Activated CD8-positive, alpha-beta memory T cell treated with anti-CD3 and anti-CD28 coated beads, Interleukin-2, amount 50 U/mL, for 48 hours (primary cell): ENCODE measurements around the gene CRISP3.
"Not testable (repeated sequence)": the region's sequence is repeated elsewhere in the genome, so short reads cannot be mapped to it uniquely, and the experiment has no call there.

ENCODE experiments used
- DNase-seq: peaks from one replicate; pipeline ENCODE4 v3.0.0-alpha.2; 2020

CRISP3 gene, protein sequence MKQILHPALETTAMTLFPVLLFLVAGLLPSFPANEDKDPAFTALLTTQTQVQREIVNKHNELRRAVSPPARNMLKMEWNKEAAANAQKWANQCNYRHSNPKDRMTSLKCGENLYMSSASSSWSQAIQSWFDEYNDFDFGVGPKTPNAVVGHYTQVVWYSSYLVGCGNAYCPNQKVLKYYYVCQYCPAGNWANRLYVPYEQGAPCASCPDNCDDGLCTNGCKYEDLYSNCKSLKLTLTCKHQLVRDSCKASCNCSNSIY

DNA sequence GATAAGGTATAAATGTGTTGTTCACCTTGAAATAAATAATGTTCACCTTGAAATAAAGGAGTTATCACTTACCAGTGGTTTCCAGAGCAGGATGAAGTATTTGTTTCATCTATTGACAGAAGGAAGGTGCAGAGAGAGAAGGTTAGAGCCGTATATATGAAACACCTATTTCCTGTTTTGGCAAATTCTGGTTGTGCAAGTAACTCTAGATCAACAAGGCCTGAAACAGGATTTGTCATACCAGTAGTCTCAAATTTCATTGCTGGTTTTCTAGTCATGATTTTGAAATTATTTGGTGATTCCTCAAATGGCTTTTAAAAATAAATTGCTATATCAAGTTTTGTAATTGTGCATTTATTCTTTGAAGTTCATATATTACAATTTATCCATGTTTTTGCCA is at the start of gene CRISP3:
TSS of gene CRISP3 (minus strand) at position 130 of the 400 bp plus-strand sequence. CDS start at position 109, 21 bp downstream.
- no peak for DNase-seq

GRCh38 chr6:49790341-49790740 is 46.2 kb upstream of the CRISP3 start:
- DNase-seq: no peak

DNA sequence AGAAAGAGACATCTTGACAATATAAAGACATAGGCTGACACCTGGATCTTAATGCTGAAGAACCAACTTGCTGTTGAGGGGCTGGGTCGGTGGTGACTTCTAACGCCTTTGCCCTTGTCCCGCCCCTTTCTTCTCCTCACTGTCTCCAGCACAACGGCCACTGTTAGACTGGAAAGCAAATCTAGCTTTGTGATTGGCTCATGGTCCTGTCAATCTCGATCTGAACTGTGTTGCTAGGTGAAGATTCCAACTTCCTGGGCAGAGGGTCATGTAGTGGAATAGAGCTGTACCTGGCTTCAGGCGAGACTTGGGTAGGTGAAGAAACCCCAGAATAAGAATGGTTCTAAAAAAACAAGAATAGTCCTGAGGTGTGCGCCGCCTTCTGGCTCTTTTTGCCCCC is 43.0 kb upstream of the CRISP3 start, which contains the start of gene PGK2:
TSS of gene PGK2 (minus strand) at position 110 of the 400 bp plus-strand sequence. CDS start at position 12, 98 bp downstream.
- no peak for DNase-seq

DNA sequence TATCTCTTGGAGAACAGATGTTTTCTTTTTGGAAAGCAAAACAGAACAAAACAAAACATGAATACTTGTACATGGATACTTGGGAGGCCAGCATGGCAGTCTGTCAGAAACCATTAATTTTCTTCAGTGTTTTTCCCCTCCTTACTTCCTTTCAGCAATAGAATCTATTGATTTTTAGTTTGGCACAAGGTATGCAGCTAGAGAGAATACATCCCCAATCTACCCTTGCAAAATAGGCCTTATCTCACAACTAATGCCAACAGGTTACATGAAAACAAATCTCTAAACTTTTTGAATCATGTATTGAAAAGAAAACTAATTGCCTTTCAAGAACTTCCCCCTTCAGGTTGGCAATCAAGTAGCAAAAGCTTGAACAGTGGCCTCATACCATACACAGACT is 40.1 kb upstream of the CRISP3 start:
- no peak for DNase-seq

- DNase-seq: no peak
These were observed 38.5 kb upstream of the CRISP3 start for GRCh38 chr6:49782725-49783124.

DNA sequence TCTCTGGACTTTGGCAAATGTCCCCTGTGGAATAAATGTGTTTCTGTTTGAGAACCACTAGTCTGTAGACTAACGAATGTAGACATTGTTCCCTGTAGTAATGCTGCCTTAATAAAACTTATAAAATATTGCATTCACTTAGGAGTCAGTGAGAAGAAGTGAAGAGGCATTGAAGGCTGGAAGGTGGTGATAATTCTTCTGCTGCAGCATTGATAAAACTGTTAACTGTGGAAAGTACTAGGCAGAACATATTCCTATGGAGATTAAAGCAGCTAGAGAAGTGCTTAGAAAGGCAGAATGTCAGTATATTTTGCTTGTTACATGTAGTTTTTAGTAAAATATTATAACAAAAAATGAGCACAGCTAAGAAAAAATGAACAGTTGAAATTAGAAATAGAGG is 38.1 kb upstream of the CRISP3 start:
- DNase-seq: no peak

- DNase-seq: no peak
These were observed 32.3 kb upstream of the CRISP3 start for GRCh38 chr6:49776444-49776843.

GRCh38 chr6:49775043-49775442 is 30.9 kb upstream of the CRISP3 start:
- no peak for DNase-seq

DNA sequence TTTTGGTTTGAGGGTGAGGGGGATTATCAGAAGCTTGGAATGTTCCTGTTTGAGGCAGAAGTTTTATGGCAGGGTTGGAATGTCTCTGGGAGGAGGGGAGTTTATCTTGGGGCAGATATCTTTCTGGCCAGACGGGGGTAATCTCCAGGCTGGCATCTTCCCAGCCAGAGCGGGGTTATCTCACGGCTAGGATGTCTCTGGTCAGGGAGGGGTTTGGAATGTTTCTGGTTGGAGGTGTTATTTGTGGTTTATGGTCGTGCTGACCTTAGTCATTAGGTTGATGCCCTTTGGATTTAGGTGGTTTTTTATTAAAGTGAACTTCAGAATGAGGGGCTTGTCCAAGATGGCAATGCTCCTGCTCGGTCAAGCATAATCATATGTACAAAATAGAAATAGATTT is 28.1 kb upstream of the CRISP3 start:
- DNase-seq: no peak

- no peak for DNase-seq
These were observed 22.6 kb upstream of the CRISP3 start for GRCh38 chr6:49766762-49767161.

- no peak for DNase-seq
These were observed 20.5 kb upstream of the CRISP3 start for GRCh38 chr6:49764571-49765236.

DNA sequence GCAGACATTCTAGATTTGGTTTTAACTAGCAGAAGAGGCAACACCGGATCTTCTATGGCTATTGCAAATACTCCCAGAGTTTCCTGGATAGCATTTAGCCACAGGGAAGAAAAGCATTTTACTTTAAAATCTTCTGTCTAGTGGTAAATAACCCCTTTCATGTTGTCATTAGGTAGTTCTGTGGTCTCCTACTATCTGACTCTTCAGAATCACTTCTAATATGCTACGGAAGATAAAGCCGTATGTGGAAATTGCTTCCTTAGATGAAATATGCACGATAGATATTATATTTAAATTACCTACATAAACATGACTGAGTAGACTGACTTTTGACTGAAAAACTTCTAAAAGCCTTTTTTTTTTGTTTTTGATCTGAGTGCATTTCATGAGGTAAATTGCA is 759 bp downstream of the CRISP3 start:
- DNase-seq: no peak

DNA sequence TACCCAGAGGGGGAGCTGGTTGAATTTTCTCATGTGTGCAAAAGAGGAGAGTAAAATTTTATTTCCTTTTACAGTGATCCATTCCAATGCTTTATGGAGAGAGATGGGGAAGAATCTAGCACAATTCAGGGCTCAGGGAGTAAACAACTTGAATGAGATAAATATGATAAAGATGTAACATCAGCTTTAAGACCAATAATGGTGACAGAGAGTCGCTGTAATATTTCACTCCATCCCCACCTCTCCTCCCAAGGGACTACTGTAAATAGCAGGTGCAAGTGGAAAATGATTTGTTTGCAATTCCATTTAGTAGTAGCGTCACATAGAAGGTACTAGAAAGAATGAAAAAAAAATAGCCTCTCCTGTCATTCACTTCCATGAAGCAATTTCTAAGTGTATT is 4.8 kb downstream of the CRISP3 start:
- DNase-seq: no peak

GRCh38 chr6:49736017-49736508 is 8.1 kb downstream of the CRISP3 start:
- DNase-seq: no peak

- no peak for DNase-seq
These were observed 10.5 kb downstream of the CRISP3 start for GRCh38 chr6:49733680-49734079.

GRCh38 chr6:49732781-49733180 is 11.4 kb downstream of the CRISP3 start:
- DNase-seq: no peak

- no peak for DNase-seq
These were observed 13.9 kb downstream of the CRISP3 start for GRCh38 chr6:49730251-49730650.

- DNase-seq: not testable (repeated sequence)
These were observed 20.3 kb downstream of the CRISP3 start for GRCh38 chr6:49723917-49724316.

DNA sequence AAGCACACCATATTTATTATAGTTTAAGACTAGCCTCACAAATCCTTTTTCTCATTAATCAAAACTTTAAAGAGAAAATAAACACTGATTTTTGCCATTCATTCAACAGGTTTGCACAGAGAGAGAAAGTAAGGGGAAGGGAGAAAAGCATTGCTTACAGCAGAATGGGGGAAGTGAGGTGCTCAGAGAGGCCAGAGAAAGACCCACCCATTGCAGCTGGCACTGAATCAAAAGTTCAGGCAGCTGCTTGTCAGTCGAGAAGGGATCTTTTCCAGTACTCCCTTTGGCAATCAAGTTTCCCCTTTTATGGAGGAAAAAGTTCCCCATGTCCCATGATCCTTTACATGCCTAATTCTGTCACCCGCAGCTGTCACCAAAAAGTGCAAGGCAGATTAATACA is 22.9 kb downstream of the CRISP3 start:
- no peak for DNase-seq

DNA sequence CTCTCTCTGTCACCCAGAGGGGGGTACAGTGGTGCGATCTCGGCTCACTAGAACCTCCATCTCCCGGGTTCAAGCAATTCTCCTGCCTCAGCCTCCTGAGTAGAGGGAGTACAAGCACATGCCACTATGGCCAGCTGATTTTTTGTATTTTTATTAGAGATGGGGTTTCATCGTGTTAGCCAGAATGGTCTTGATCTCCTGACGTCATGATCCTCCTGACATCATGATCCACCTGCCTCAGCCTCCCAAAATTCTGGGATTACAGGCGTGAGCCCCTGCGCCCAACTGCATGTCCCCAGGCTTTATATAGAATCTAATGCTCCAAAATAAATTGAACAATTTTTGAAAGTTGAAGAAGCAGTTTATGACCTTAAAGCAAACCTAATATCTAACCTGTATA is 23.8 kb downstream of the CRISP3 start:
- DNase-seq: no peak

DNA sequence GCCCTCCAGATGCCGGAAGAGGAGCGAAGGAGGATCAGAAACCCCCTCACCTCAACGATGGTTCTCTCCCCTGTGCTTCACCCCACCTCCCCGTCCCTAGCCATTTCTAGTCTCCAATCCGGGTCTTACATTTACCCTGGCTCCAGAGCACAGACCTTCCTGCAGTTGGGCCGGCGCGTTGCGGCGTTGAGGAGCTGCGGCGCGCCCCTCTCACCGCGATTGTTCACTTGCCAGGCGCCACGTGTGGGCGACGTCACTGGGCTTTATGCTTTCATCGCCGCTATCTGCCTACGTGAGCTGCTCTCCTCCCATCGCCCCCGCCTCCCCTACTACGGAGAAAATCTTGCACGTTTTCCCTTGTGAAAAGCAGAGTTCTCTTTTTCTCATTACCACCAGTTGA is 30.8 kb downstream of the CRISP3 start, which contains the start of gene CRISP2:
TSS of gene CRISP2 (minus strand) at position 198 of the 400 bp plus-strand sequence. CDS start 4,347 bp downstream, outside the sequence.
- no peak for DNase-seq

- no peak for DNase-seq
These were observed 45.7 kb downstream of the CRISP3 start for GRCh38 chr6:49698478-49698877.

- DNase-seq: no peak
These were observed 50.7 kb downstream of the CRISP3 start for GRCh38 chr6:49693512-49693911.

DNA sequence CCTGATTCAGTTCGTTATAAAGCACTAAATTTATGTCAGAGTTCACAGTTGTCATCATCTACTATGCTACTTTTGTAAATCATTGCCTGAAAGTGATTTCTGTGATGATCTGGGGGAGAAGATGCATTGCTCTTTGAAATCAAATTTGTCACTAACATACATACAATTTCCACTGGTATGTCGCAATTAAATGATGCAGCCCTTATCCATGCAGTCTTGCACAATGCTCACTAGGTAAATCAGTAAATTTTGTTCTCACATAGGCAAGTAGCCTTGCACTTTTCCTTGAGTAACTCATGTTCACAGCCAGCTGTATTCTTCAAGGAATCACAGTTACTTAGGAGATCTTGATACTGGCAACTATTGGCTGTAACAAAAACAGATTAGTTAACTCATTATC is 51.7 kb downstream of the CRISP3 start:
- DNase-seq: no peak
